SK-N-MC (cell line): Measurements from ENCODE around the gene AFDN.

Experiments
- EZH2 ChIP-seq: fragments of 200-600 bp; sonication (generic); IDR thresholded peaks from one replicate; pipeline ENCODE4 v1.6.1; 2017; ENCODE audit warnings: antibody characterized with exemption
- POLR2AphosphoS5 ChIP-seq: IDR thresholded peaks from 2 replicates; pipeline ENCODE4 v1.6.1; 2012; ENCODE audit warnings: mild to moderate bottlenecking, low read depth, low read length, borderline replicate concordance

DNA sequence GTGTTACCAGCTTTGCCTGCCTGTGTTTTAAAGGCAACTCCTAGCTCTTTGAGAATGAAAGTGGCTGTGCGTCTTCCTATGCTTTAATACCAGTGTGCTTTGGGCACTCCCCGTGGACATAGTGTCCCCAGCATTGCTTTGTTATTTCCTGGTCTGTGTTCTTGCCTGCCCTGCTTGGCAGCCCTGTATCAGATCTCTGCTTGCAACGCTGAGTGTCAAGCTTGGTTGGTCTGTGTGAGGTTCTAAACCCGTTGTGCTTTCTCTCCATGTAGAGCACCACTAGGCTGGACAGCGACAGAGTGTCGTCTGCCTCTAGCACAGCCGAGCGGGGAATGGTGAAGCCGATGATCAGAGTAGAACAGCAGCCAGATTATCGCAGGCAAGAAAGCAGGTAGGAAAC, 80.2 kb downstream of the AFDN start:
- TF ChIP-seq EZH2 (no peak), POLR2AphosphoS5 (no peak)
